H1 (cell line): Measurements from ENCODE around the gene APP. TPM values are rescaled to one million over a fixed set of nuclear protein-coding genes. Genes with fewer than 3 reads are reported as not detected.

Experiments used
- CBX8 ChIP-seq: fragments of 300-800, 300-1000 bp; sonication (generic); IDR thresholded peaks from 2 replicates; pipeline ENCODE4 v1.7.1; 2016; ENCODE audit warnings: low read depth, low read length, borderline replicate concordance
- KDM1A ChIP-seq: fragments of 200-600, 300-600 bp; sonication (generic); IDR thresholded peaks from 2 replicates; pipeline ENCODE4 v1.7.1; 2016; ENCODE audit warnings: mild to moderate bottlenecking, low read length, borderline replicate concordance
- NANOG ChIP-seq: IDR thresholded peaks from 2 replicates; pipeline ENCODE4 v1.6.1; 2011; ENCODE audit warnings: low read length, low read depth, mild to moderate bottlenecking, inconsistent platforms; ENCODE audit not compliant: insufficient read depth, poor library complexity, severe bottlenecking
- SIX5 ChIP-seq: IDR thresholded peaks from 2 replicates; pipeline ENCODE4 v1.6.1; 2011; ENCODE audit warnings: mild to moderate bottlenecking, low read depth, low read length
- SP1 ChIP-seq: IDR thresholded peaks from 2 replicates; pipeline ENCODE4 v1.6.1; 2011; ENCODE audit warnings: low read depth, low read length
- polyA plus RNA-seq, 7 experiments: library from polyadenylated mRNA; depleted of rRNA in 3 of 7; stranded (reverse) in 5 of 7; unstranded in 2 of 7; fragments of >200 nt in 5 of 7; fragments of 200-250 nt in 2 of 7; gene quantifications; 1 replicate in 5 of 7; 2 replicates in 1 of 7; 4 replicates in 1 of 7; pipeline versions ENCODE4 v1.2.1 to v1.2.3, GENCODE V29; 2011 to 2013; ENCODE audit warnings: missing spikeins in 2 of 7, mixed read lengths in 2 of 7
- total RNA-seq: library from RNA; stranded (reverse); fragmentation: NEBNext Ultra II Directional; extraction: Animal tissue kit (Norgen Biotek cat#: 25700); gene quantifications from 2 replicates; pipeline ENCODE4 v1.2.1, GENCODE V29; 2021

APP gene
- total and polyA plus RNA-seq, 2 of the 8 experiments (the other 6 are each of a cell fraction or from before 2014, with no cell fraction given) = 375 to 551 TPM

DNA sequence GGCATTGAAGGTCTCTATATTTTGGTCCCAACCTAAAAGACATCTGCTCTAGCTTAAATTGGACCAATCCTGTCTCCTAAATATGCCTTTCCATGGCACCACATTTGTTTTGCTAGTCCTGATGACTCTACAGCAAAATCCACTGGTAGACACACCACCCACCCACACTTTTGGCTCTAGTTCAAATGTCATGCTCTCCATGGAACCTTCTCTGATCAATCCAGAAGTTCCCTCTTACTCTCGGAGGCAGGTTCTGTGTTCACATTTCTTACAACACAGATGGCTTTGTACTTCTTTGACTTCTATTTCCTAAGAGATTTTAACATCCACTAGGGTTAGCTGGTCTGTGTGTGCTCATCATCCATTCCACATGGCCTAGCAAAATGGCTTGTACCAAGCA is 151.3 kb downstream of the APP start (continued):
- TF ChIP-seq CBX8 (no peak), SP1 (no peak), NANOG (no peak), KDM1A (no peak), SIX5 (no peak)
